HepG2 (cell line): Measurements from ENCODE around the gene PHKG1. TPM values are rescaled to one million over a fixed set of nuclear protein-coding genes. Genes with fewer than 3 reads are reported as not detected.

Experiments used
- ARID4A ChIP-seq: sonication (generic); formaldehyde crosslinking; IDR thresholded peaks from 2 replicates; pipeline ENCODE4 v1.5.0; 2020; ENCODE audit warnings: mild to moderate bottlenecking, missing genetic modification reagents, borderline replicate concordance
- GABPA ChIP-seq, 2 experiments: IDR thresholded peaks; 2 replicates each; pipeline ENCODE4 v1.6.1; 2011 to 2016; ENCODE audit warnings: low read depth in 2 of 2, low read length in 1 of 2, missing biosample characterization in 1 of 2, missing genetic modification characterization in 1 of 2
- GMEB1 ChIP-seq: sonication (generic); formaldehyde crosslinking; IDR thresholded peaks from 2 replicates; pipeline ENCODE4 v1.5.1; 2020; ENCODE audit warnings: missing genetic modification reagents, mild to moderate bottlenecking, borderline replicate concordance
- JUN ChIP-seq: sonication (generic); formaldehyde crosslinking; IDR thresholded peaks from 2 replicates; pipeline ENCODE4 v1.4.0; 2020; ENCODE audit warnings: mild to moderate bottlenecking, missing genetic modification reagents
- KDM3A ChIP-seq: IDR thresholded peaks from 2 replicates; pipeline ENCODE4 v1.6.1; 2018; ENCODE audit warnings: low read depth, missing compliant biosample characterization
- MAX ChIP-seq: IDR thresholded peaks from 2 replicates; pipeline ENCODE4 v1.6.1; 2012; ENCODE audit warnings: inconsistent platforms
- NFAT5 ChIP-seq: sonication (generic); formaldehyde crosslinking; IDR thresholded peaks from 2 replicates; pipeline ENCODE4 v1.4.0; 2020; ENCODE audit warnings: missing genetic modification reagents
- ONECUT2 ChIP-seq: sonication (generic); formaldehyde crosslinking; IDR thresholded peaks from 2 replicates; pipeline ENCODE4 v1.4.0; 2020; ENCODE audit warnings: missing genetic modification reagents
- PAX8 ChIP-seq: sonication (generic); formaldehyde crosslinking; IDR thresholded peaks from 2 replicates; pipeline ENCODE4 v1.8.0; 2022; ENCODE audit warnings: mild to moderate bottlenecking, missing genetic modification reagents, borderline replicate concordance
- REL ChIP-seq: sonication (generic); formaldehyde crosslinking; conservative IDR thresholded peaks from 2 replicates; pipeline ENCODE4 v1.8.0; 2022; ENCODE audit warnings: mild to moderate bottlenecking, missing genetic modification reagents, moderate library complexity
- RELA ChIP-seq: sonication (generic); formaldehyde crosslinking; IDR thresholded peaks from 2 replicates; pipeline ENCODE4 v1.4.0; 2020; ENCODE audit warnings: missing genetic modification reagents
- SP5 ChIP-seq: IDR thresholded peaks from 2 replicates; pipeline ENCODE4 v1.6.1; 2016; ENCODE audit warnings: low read depth, borderline replicate concordance
- ZNF34 ChIP-seq: sonication (generic); formaldehyde crosslinking; IDR thresholded peaks from 2 replicates; pipeline ENCODE4 v1.4.0; 2020; ENCODE audit warnings: mild to moderate bottlenecking, missing genetic modification reagents, borderline replicate concordance
- ZNF350 ChIP-seq: sonication (generic); formaldehyde crosslinking; IDR thresholded peaks from 2 replicates; pipeline ENCODE4 v1.4.0; 2020; ENCODE audit warnings: mild to moderate bottlenecking, low read depth, missing genetic modification reagents, borderline replicate concordance
- ZNF446 ChIP-seq: sonication (generic); formaldehyde crosslinking; IDR thresholded peaks from 2 replicates; pipeline ENCODE4 v1.5.0; 2020; ENCODE audit warnings: mild to moderate bottlenecking, missing genetic modification reagents
- ZNF772 ChIP-seq: sonication (generic); formaldehyde crosslinking; IDR thresholded peaks from 2 replicates; pipeline ENCODE4 v1.5.0; 2020; ENCODE audit warnings: mild to moderate bottlenecking, missing genetic modification reagents
- ZNF841 ChIP-seq: sonication (generic); formaldehyde crosslinking; IDR thresholded peaks from 2 replicates; pipeline ENCODE4 v1.8.1; 2023; ENCODE audit warnings: missing genetic modification reagents, borderline replicate concordance
- polyA plus RNA-seq, 8 experiments: library from polyadenylated mRNA; depleted of rRNA in 3 of 8; stranded (reverse) in 7 of 8; unstranded in 1 of 8; fragments of >200 nt; fragmentation: Illumina TruSeq in 4 of 8; extraction: Trizol in 4 of 8; gene quantifications; 2 replicates each; pipeline versions ENCODE4 v1.2.1 to v1.2.3, GENCODE V29; 2011 to 2016; ENCODE audit warnings: low read depth in 4 of 8, missing spikeins in 1 of 8, mixed read lengths in 1 of 8; ENCODE audit not compliant: insufficient read depth in 1 of 8
- total RNA-seq, 5 experiments: library from RNA; depleted of rRNA; stranded (reverse); fragments of >200 nt; fragmentation: Illumina TruSeq; extraction: Trizol; gene quantifications; 2 replicates each; pipeline ENCODE4 v1.2.3, GENCODE V29; 2016; ENCODE audit warnings: low read depth in 1 of 5

PHKG1 gene
- total and polyA plus RNA-seq, 2 of the 13 experiments (the other 11 are each of a cell fraction or from before 2014, with no cell fraction given), result 0.44 to 0.71 TPM

GRCh38 chr7:56079450-56080185 is 13.1 kb downstream of the PHKG1 start (continued):
- TF ChIP-seq ARID4A (CRISPR knock-in tag) (peak; percentile 25; the same call in 1 of the 2 replicates), ZNF350 (CRISPR knock-in tag) (no peak; the same call in 1 of the 2 replicates), KDM3A (CRISPR knock-in tag) (no peak), ZNF772 (CRISPR knock-in tag) (no peak), ZNF34 (CRISPR knock-in tag) (no peak), RELA (CRISPR knock-in tag) (no peak), ZNF841 (CRISPR knock-in tag) (no peak), JUN (no peak), GABPA (IDR thresholded peaks at IDR 0.05; ENCODE audit: low read depth, low read length) (no peak), GABPA (CRISPR knock-in tag; IDR thresholded peaks at IDR 0.05; ENCODE audit: low read depth) (no peak), GMEB1 (no peak), ONECUT2 (CRISPR knock-in tag) (no peak), MAX (no peak), PAX8 (CRISPR knock-in tag) (no peak), ZNF446 (CRISPR knock-in tag) (no peak), REL (CRISPR knock-in tag) (no peak), SP5 (CRISPR knock-in tag) (no peak), NFAT5 (no peak)
